Panc1 (cell line): ENCODE measurements around the gene PLEKHA8.

Source experiments
- POLR2AphosphoS5 ChIP-seq: IDR thresholded peaks from 2 replicates; pipeline ENCODE4 v1.6.1; 2012; ENCODE audit warnings: mild to moderate bottlenecking, low read depth, low read length, moderate library complexity
- TF ChIP-seq, protein P1 (sequence below): fragments of 450-650 bp; IDR thresholded peaks from 2 replicates; pipeline ENCODE4 v1.5.1; 2017; ENCODE audit warnings: mild to moderate bottlenecking

DNA sequence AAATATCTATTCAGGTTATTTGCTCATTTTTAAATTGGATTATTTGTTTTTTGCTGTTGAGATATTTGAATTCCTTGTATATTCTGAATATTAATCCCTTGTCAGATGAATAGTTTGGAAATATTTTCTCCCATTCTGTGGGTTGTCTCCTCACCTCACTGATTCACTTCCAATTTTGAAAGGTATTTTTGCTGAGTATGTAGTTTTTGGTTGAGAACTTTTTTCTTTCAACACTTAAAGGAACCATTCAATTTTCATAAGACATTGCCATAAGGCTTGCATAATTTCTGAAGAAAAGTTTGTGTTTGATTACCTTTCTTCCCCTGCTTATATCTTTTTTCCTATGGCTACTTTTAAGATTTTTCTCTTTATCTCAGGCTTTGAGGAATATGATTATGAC, 29.7 kb upstream of the PLEKHA8 start:
- TF ChIP-seq, protein P1, sequence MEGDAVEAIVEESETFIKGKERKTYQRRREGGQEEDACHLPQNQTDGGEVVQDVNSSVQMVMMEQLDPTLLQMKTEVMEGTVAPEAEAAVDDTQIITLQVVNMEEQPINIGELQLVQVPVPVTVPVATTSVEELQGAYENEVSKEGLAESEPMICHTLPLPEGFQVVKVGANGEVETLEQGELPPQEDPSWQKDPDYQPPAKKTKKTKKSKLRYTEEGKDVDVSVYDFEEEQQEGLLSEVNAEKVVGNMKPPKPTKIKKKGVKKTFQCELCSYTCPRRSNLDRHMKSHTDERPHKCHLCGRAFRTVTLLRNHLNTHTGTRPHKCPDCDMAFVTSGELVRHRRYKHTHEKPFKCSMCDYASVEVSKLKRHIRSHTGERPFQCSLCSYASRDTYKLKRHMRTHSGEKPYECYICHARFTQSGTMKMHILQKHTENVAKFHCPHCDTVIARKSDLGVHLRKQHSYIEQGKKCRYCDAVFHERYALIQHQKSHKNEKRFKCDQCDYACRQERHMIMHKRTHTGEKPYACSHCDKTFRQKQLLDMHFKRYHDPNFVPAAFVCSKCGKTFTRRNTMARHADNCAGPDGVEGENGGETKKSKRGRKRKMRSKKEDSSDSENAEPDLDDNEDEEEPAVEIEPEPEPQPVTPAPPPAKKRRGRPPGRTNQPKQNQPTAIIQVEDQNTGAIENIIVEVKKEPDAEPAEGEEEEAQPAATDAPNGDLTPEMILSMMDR = no peak
- TF ChIP-seq POLR2AphosphoS5 = no peak
